Astrocyte of the spinal cord (primary cell): ENCODE data around the gene CDH22.

ENCODE experiments used
- DNase-seq: peaks from one replicate; pipeline ENCODE4 v3.0.0; 2011; ENCODE audit warnings: low read depth, low spot score
- H3K4me3 ChIP-seq: 2 replicates; pipeline ENCODE4 v1.5.1; 2011; ENCODE audit warnings: low read depth, mild to moderate bottlenecking, low read length, moderate library complexity
- in situ Hi-C: cut with HindIII; loops from 2 replicates; pipeline ENCODE4 v1.10.0; 2017; ENCODE audit warnings: low sequenced_read_pairs
- TF ChIP-seq, protein P1 (sequence below): IDR thresholded peaks from 2 replicates; pipeline ENCODE4 v1.5.1; 2012; ENCODE audit warnings: low read depth, mild to moderate bottlenecking, low read length, inconsistent platforms

CDH22 gene

DNA sequence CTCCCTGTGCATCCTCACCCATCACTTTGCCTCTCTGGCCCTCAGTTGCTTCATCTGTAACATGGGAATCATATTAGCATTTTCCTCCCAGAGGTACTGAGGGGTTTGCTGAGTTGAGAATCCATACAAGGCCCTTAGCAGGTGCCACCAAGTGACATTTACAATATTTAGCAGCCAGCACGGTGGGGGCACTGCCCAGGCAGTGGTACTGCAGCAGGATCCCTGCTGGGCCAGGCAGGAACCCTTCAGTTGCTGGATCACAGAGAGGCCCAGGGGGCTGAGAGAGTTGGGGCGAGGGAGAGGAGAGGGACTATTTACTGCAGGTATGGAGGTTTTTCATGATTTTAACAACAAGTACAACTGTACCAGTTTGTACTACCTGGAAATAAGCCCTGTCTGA is 65.9 kb downstream of the CDH22 start:
- DNase-seq, result no peak
- in situ Hi-C loops, result no loop called here
- no peak overlapping the region for H3K4me3 ChIP-seq
- TF ChIP-seq, protein P1, sequence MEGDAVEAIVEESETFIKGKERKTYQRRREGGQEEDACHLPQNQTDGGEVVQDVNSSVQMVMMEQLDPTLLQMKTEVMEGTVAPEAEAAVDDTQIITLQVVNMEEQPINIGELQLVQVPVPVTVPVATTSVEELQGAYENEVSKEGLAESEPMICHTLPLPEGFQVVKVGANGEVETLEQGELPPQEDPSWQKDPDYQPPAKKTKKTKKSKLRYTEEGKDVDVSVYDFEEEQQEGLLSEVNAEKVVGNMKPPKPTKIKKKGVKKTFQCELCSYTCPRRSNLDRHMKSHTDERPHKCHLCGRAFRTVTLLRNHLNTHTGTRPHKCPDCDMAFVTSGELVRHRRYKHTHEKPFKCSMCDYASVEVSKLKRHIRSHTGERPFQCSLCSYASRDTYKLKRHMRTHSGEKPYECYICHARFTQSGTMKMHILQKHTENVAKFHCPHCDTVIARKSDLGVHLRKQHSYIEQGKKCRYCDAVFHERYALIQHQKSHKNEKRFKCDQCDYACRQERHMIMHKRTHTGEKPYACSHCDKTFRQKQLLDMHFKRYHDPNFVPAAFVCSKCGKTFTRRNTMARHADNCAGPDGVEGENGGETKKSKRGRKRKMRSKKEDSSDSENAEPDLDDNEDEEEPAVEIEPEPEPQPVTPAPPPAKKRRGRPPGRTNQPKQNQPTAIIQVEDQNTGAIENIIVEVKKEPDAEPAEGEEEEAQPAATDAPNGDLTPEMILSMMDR, result no peak

GRCh38 chr20:46240881-46241280 is 67.4 kb downstream of the CDH22 start:
- no peak for DNase-seq
- TF ChIP-seq, protein P1, result no peak
- no peak overlapping the region for H3K4me3 ChIP-seq
- in situ Hi-C loops, result no loop called here

DNA sequence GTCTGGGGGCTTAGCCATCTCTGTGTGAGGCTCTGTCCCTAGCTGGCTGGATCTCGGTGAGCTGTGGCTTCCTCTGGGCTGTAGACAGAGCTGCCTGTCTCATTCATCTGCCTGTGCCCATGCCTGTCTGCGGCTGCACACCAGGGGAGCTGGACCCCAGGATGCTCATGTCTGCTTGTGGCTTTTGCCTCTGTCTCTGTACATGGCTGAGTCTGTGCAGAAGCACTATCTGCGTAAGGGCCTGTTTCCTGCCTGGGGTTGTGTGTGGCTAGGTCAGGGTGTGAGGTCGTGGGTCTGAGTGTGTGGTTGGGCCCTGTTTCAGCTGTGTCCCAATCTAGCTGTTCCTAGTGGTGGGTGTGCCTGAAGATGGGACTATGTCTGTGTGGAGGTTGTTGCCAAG is 68.2 kb downstream of the CDH22 start:
- TF ChIP-seq, protein P1, result no peak
- H3K4me3 ChIP-seq, result no peak overlapping the region
- DNase-seq, result no peak
- in situ Hi-C loops, result no loop called here

DNA sequence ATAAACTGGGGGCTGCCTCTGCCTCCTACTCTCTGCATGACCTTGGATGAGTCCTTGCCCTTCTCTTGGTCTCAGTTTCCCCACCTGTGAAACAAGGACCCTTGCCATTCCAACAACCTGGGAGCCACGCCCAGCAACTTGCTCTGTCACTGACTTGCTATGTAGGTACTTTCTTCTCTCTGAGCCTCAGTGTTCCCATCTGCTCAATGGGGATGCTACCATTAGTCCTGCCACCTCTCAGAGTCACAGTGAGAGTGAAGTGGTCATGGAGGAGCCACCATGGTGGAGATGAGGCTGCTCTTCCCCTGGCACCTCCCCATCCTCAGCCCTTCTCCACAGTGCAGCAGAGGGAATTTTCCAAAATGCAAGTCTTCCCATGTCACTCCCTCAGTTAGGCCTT is 70.6 kb downstream of the CDH22 start:
- in situ Hi-C loops, result no loop called here
- TF ChIP-seq, protein P1, result no peak
- no peak for DNase-seq
- no peak overlapping the region for H3K4me3 ChIP-seq

GRCh38 chr20:46237227-46237626 is 71.1 kb downstream of the CDH22 start:
- no peak for DNase-seq
- in situ Hi-C loops, result no loop called here
- TF ChIP-seq, protein P1, result no peak
- no peak overlapping the region for H3K4me3 ChIP-seq

DNA sequence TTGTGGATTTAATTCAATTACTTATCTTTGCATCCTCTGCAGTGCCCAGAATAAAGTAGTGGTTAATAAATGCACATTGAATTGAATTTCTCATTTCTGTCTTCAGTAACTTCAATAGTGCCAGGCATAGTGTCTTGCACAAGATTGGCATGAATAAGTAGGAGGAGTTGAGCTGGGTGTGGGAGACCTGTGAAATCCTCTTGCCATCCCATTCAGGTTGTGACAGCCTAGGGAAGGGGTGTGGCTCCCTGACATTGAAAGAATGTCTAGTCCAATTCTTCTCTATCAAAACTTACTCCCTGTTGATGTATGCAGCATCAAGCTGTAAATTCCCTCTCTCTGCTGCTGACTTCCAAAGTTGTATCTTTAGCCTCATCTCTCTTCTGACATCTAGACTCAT is 73.2 kb downstream of the CDH22 start:
- DNase-seq, result no peak
- H3K4me3 ChIP-seq, result no peak overlapping the region
- TF ChIP-seq, protein P1, result no peak
- in situ Hi-C loops, result no loop called here

- H3K4me3 ChIP-seq, result no peak overlapping the region
- DNase-seq, result no peak
- in situ Hi-C loops, result no loop called here
- TF ChIP-seq, protein P1, result no peak
Measured at GRCh38 chr20:46233701-46234100, 74.6 kb downstream of the CDH22 start.
